ENCODE results near the gene CLPTM1L.
"Not testable (repeated sequence)": the region's sequence is repeated elsewhere in the genome, so short reads cannot be mapped to it uniquely, and the experiment has no call there.

CLPTM1L gene

GRCh38 chr5:1278216-1278615 is 66.7 kb downstream of the CLPTM1L start:
- DNase-seq (ENCODE audit: low read depth) = no peak
- TF ChIP-seq CTCF (IDR thresholded peaks at IDR 0.05; ENCODE audit: low read length, missing control alignments) = no peak
- no peak overlapping the region for H3K4me3 ChIP-seq (replicated peaks; ENCODE audit: low read depth, low read length)

GRCh38 chr5:1277781-1278180 is 67.1 kb downstream of the CLPTM1L start:
- DNase-seq (ENCODE audit: low read depth) = no peak
- H3K4me3 ChIP-seq (replicated peaks; ENCODE audit: low read depth, low read length) = no peak overlapping the region
- no peak for TF ChIP-seq CTCF (IDR thresholded peaks at IDR 0.05; ENCODE audit: low read length, missing control alignments)

- no peak for DNase-seq (ENCODE audit: low read depth)
- no peak overlapping the region for H3K4me3 ChIP-seq (replicated peaks; ENCODE audit: low read depth, low read length)
- no peak for TF ChIP-seq CTCF (IDR thresholded peaks at IDR 0.05; ENCODE audit: low read length, missing control alignments)
Observed at GRCh38 chr5:1277331-1277730, 67.6 kb downstream of the CLPTM1L start.

- no peak overlapping the region for H3K4me3 ChIP-seq (replicated peaks; ENCODE audit: low read depth, low read length)
- TF ChIP-seq CTCF (IDR thresholded peaks at IDR 0.05; ENCODE audit: low read length, missing control alignments) = no peak
- DNase-seq (ENCODE audit: low read depth) = no peak
Observed at GRCh38 chr5:1276930-1277329, 68.0 kb downstream of the CLPTM1L start.

- DNase-seq (ENCODE audit: low read depth); H3K4me3 ChIP-seq (replicated peaks; ENCODE audit: low read depth, low read length): not testable (repeated sequence)
Observed at GRCh38 chr5:1275397-1276391, 69.2 kb downstream of the CLPTM1L start.

GRCh38 chr5:1274471-1274870 is 70.4 kb downstream of the CLPTM1L start:
- no peak overlapping the region for H3K4me3 ChIP-seq (replicated peaks; ENCODE audit: low read depth, low read length)
- DNase-seq (ENCODE audit: low read depth) = no peak
- no peak for TF ChIP-seq CTCF (IDR thresholded peaks at IDR 0.05; ENCODE audit: low read length, missing control alignments)

- no peak for TF ChIP-seq CTCF (IDR thresholded peaks at IDR 0.05; ENCODE audit: low read length, missing control alignments)
- H3K4me3 ChIP-seq (replicated peaks; ENCODE audit: low read depth, low read length) = no peak overlapping the region
- DNase-seq (ENCODE audit: low read depth) = no peak
Observed at GRCh38 chr5:1273745-1274144, 71.2 kb downstream of the CLPTM1L start.
